Neural cell (in vitro differentiated cells): ENCODE data around the gene TSPO. TPM values are rescaled to one million over a fixed set of nuclear protein-coding genes. Genes with fewer than 3 reads are reported as not detected.

Experiments used
- H2AFZ ChIP-seq: fragments of 200-600, 300-800 bp; sonication (generic), shearing (Covaris generic); 2 replicates; pipeline ENCODE4 v1.6.0; 2014; ENCODE audit warnings: low read depth, mild to moderate bottlenecking, antibody characterized with exemption, low read length, moderate library complexity
- H3F3A ChIP-seq: fragments of 200-600 bp; shearing (Covaris generic); 2 replicates; pipeline ENCODE4 v1.6.1; 2016; ENCODE audit warnings: mild to moderate bottlenecking, moderate library complexity, mixed read lengths, antibody characterized with exemption, low read length; ENCODE audit not compliant: insufficient read depth, poor library complexity, severe bottlenecking
- H3K27ac ChIP-seq: fragments of 200-600, 300-800 bp; sonication (generic), shearing (Covaris generic); 2 replicates; pipeline ENCODE4 v1.5.1; 2014; ENCODE audit warnings: mild to moderate bottlenecking, low read length, moderate library complexity
- H3K27me3 ChIP-seq: fragments of 300-800, 200-600 bp; sonication (generic), shearing (Covaris generic); 2 replicates; pipeline ENCODE4 v1.6.0; 2014; ENCODE audit warnings: mild to moderate bottlenecking, low read depth, low read length, moderate library complexity; ENCODE audit not compliant: insufficient read depth
- H3K36me3 ChIP-seq: fragments of 300-800, 200-600 bp; sonication (generic), shearing (Covaris generic); 2 replicates; pipeline ENCODE4 v1.5.1; 2014; ENCODE audit warnings: mild to moderate bottlenecking, antibody characterized with exemption, low read length, moderate library complexity; ENCODE audit not compliant: insufficient read depth
- H3K4me2 ChIP-seq: fragments of 300-800, 200-600 bp; sonication (generic), shearing (Covaris generic); 2 replicates; pipeline ENCODE4 v1.6.0; 2014; ENCODE audit warnings: mild to moderate bottlenecking, low read length
- H3K4me3 ChIP-seq: fragments of 300-800, 200-600 bp; sonication (generic), shearing (Covaris generic); 2 replicates; pipeline ENCODE4 v1.5.1; 2014; ENCODE audit warnings: mild to moderate bottlenecking, low read length, moderate library complexity
- H3K79me2 ChIP-seq: fragments of 200-600 bp; shearing (Covaris generic); replicated peaks from 2 replicates; pipeline ENCODE4 v1.6.0; 2014; ENCODE audit warnings: mild to moderate bottlenecking, low read length, moderate library complexity; ENCODE audit not compliant: insufficient read depth
- H3K9ac ChIP-seq: fragments of 300-800, 200-600 bp; sonication (generic), shearing (Covaris generic); 2 replicates; pipeline ENCODE4 v1.6.1; 2016; ENCODE audit warnings: mild to moderate bottlenecking, low read length, mixed read lengths
- H3K9me2 ChIP-seq: fragments of 200-600 bp; shearing (Covaris generic); 2 replicates; pipeline ENCODE4 v1.6.1; 2016; ENCODE audit warnings: mild to moderate bottlenecking, low read length, mixed read lengths; ENCODE audit not compliant: insufficient read depth
- H3K9me3 ChIP-seq: fragments of 200-600, 300-800 bp; sonication (generic), shearing (Covaris generic); 2 replicates; pipeline ENCODE4 v1.6.1; 2016; ENCODE audit warnings: mild to moderate bottlenecking, mixed run types, low read length, moderate library complexity, mixed read lengths
- H4K20me1 ChIP-seq: fragments of 200-600 bp; shearing (Covaris generic); 2 replicates; pipeline ENCODE4 v1.6.1; 2016; ENCODE audit warnings: mild to moderate bottlenecking, mixed run types; ENCODE audit not compliant: insufficient read depth
- CTCF ChIP-seq: fragments of 450-650 bp; IDR thresholded peaks from 2 replicates; pipeline ENCODE4 v1.5.1; 2014; ENCODE audit warnings: antibody characterized with exemption, mild to moderate bottlenecking, moderate library complexity; ENCODE audit not compliant: poor library complexity, severe bottlenecking
- EP300 ChIP-seq: fragments of 450-650 bp; conservative IDR thresholded peaks from 2 replicates; pipeline ENCODE4 v1.6.1; 2014; ENCODE audit warnings: antibody characterized with exemption, mild to moderate bottlenecking, moderate library complexity; ENCODE audit not compliant: poor library complexity, severe bottlenecking
- EZH2 ChIP-seq: fragments of 200-600, 300-800 bp; shearing (Covaris generic), sonication (generic); IDR thresholded peaks from 2 replicates; pipeline ENCODE4 v1.6.1; 2014; ENCODE audit warnings: antibody characterized with exemption, low read length, borderline replicate concordance, mild to moderate bottlenecking; ENCODE audit not compliant: insufficient read depth, poor library complexity, severe bottlenecking
- MXI1 ChIP-seq: fragments of 450-650 bp; conservative IDR thresholded peaks from 2 replicates; pipeline ENCODE4 v1.6.1; 2014; ENCODE audit warnings: antibody characterized with exemption, mild to moderate bottlenecking; ENCODE audit not compliant: poor library complexity, severe bottlenecking
- POLR2AphosphoS5 ChIP-seq: IDR thresholded peaks from 2 replicates; pipeline ENCODE4 v1.6.1; 2012
- RAD21 ChIP-seq: fragments of 450-650 bp; conservative IDR thresholded peaks from 2 replicates; pipeline ENCODE4 v1.6.1; 2014; ENCODE audit warnings: antibody characterized with exemption, mild to moderate bottlenecking, moderate library complexity
- REST ChIP-seq: IDR thresholded peaks from 2 replicates; pipeline ENCODE4 v1.6.1; 2012; ENCODE audit warnings: borderline replicate concordance
- SMC3 ChIP-seq: fragments of 450-650 bp; conservative IDR thresholded peaks from 2 replicates; pipeline ENCODE4 v1.6.1; 2014; ENCODE audit warnings: antibody characterized with exemption, mild to moderate bottlenecking, moderate library complexity; ENCODE audit not compliant: poor library complexity
- TAF1 ChIP-seq: IDR thresholded peaks from 2 replicates; pipeline ENCODE4 v1.6.1; 2012; ENCODE audit warnings: low read depth
- polyA plus RNA-seq: library from polyadenylated mRNA; depleted of rRNA; stranded (reverse); fragments of >200 nt; gene quantifications from 2 replicates; pipeline ENCODE4 v1.2.3, GENCODE V29; 2014

Gene TSPO
- polyA plus RNA-seq, 1 donor from 2014 or later: not detected

GRCh38 chr22:43160497-43161126 lies 9.3 kb downstream of the TSPO start:
- no peak for TF ChIP-seq REST
- TF ChIP-seq EP300: no peak
- no peak for TF ChIP-seq MXI1
- TF ChIP-seq RAD21: no peak
- no peak for TF ChIP-seq EZH2
- no peak for TF ChIP-seq POLR2AphosphoS5
- TF ChIP-seq TAF1: no peak
- TF ChIP-seq SMC3: no peak
- TF ChIP-seq CTCF: no peak
- Histone ChIP-seq H3K9me3 (no peaks in the 10 kb centered on the region), H3K9ac (no peak overlapping the region), H3K36me3 (no peaks in the 10 kb centered on the region), H2AFZ (no peak overlapping the region), H4K20me1 (no peaks in the 10 kb centered on the region), H3K4me2 (no peak overlapping the region), H3K79me2 (no peaks in the 10 kb centered on the region), H3K27me3 (no peaks in the 10 kb centered on the region), H3K4me3 (no peak overlapping the region), H3K27ac (no peak overlapping the region), H3F3A (no peaks in the 10 kb centered on the region), H3K9me2 (no peaks in the 10 kb centered on the region)

GRCh38 chr22:43162412-43163150 lies 11.2 kb downstream of the TSPO start:
- no peak overlapping the region for H3K9ac ChIP-seq
- no peaks in the 10 kb centered on the region for H3K9me2 ChIP-seq
- TF ChIP-seq REST (no peak), MXI1 (no peak), CTCF (no peak), POLR2AphosphoS5 (no peak), RAD21 (no peak), TAF1 (no peak), SMC3 (no peak), EP300 (no peak), EZH2 (no peak)
- no peaks in the 10 kb centered on the region for H3F3A ChIP-seq
- no peaks in the 10 kb centered on the region for H3K79me2 ChIP-seq
- no peak overlapping the region for H3K4me2 ChIP-seq
- no peaks in the 10 kb centered on the region for H4K20me1 ChIP-seq
- no peak overlapping the region for H3K27ac ChIP-seq
- H3K36me3 ChIP-seq: no peaks in the 10 kb centered on the region
- no peak overlapping the region for H2AFZ ChIP-seq
- no peaks in the 10 kb centered on the region for H3K9me3 ChIP-seq
- H3K27me3 ChIP-seq: no peaks in the 10 kb centered on the region
- no peak overlapping the region for H3K4me3 ChIP-seq
